Activated naive CD8-positive, alpha-beta T cell (primary cell): Measurements from ENCODE around the gene SPTBN2.

ENCODE experiments used
- H3K27ac Mint-ChIP-seq: one replicate; pipeline ENCODE4 v1.8.0; 2021; ENCODE audit warnings: mixed read lengths
- H3K27me3 Mint-ChIP-seq: one replicate; pipeline ENCODE4 v1.8.0; 2021; ENCODE audit warnings: mixed read lengths
- H3K36me3 Mint-ChIP-seq: one replicate; pipeline ENCODE4 v1.8.0; 2021; ENCODE audit warnings: mixed read lengths
- H3K4me1 Mint-ChIP-seq: one replicate; pipeline ENCODE4 v1.8.0; 2021; ENCODE audit warnings: low read depth, mixed read lengths
- H3K4me3 Mint-ChIP-seq: one replicate; pipeline ENCODE4 v1.8.0; 2021; ENCODE audit warnings: mild to moderate bottlenecking, mixed read lengths
- H3K9me3 Mint-ChIP-seq: one replicate; pipeline ENCODE4 v1.8.0; 2021; ENCODE audit warnings: low read depth, mixed read lengths

Gene SPTBN2

GRCh38 chr11:66728693-66729385, at the start of gene SPTBN2:
Gene SPTBN2 (minus strand): TSS chr11:66729216. CDS start chr11:66721240, 7,976 bp downstream.
- peak within 1 kb of the TSS; percentile 37 for H3K27ac Mint-ChIP-seq
- H3K4me1 Mint-ChIP-seq: peaks cover 19% of the 10 kb centered on the region
- no peaks in the 10 kb centered on the region for H3K36me3 Mint-ChIP-seq
- peaks cover 34% of the 10 kb centered on the region for H3K27me3 Mint-ChIP-seq
- peak within 1 kb of the TSS; percentile 90 for H3K4me3 Mint-ChIP-seq
- H3K9me3 Mint-ChIP-seq: no peaks in the 10 kb centered on the region

GRCh38 chr11:66768818-66769217, 39.8 kb upstream of the SPTBN2 start:
- H3K4me1 Mint-ChIP-seq: no peaks in the 10 kb centered on the region
- H3K36me3 Mint-ChIP-seq: peaks cover 12% of the 10 kb centered on the region
- H3K27ac Mint-ChIP-seq: no peak overlapping the region
- H3K27me3 Mint-ChIP-seq: no peaks in the 10 kb centered on the region
- no peaks in the 10 kb centered on the region for H3K9me3 Mint-ChIP-seq
- H3K4me3 Mint-ChIP-seq: no peak overlapping the region

GRCh38 chr11:66768088-66768521, 39.1 kb upstream of the SPTBN2 start:
- Mint-ChIP-seq H3K9me3 (no peaks in the 10 kb centered on the region), H3K36me3 (peaks cover 11% of the 10 kb centered on the region), H3K4me1 (no peaks in the 10 kb centered on the region), H3K4me3 (no peak overlapping the region), H3K27ac (no peak overlapping the region), H3K27me3 (no peaks in the 10 kb centered on the region)

GRCh38 chr11:66767666-66768065, 38.6 kb upstream of the SPTBN2 start:
- Mint-ChIP-seq H3K27ac (no peak overlapping the region), H3K9me3 (no peaks in the 10 kb centered on the region), H3K4me3 (no peak overlapping the region), H3K27me3 (no peaks in the 10 kb centered on the region), H3K36me3 (peaks cover 11% of the 10 kb centered on the region), H3K4me1 (no peaks in the 10 kb centered on the region)

GRCh38 chr11:66766681-66767080, 37.7 kb upstream of the SPTBN2 start:
- H3K27ac Mint-ChIP-seq: no peak overlapping the region
- H3K27me3 Mint-ChIP-seq: no peaks in the 10 kb centered on the region
- H3K4me1 Mint-ChIP-seq: no peaks in the 10 kb centered on the region
- H3K36me3 Mint-ChIP-seq: peaks cover 11% of the 10 kb centered on the region
- H3K9me3 Mint-ChIP-seq: no peaks in the 10 kb centered on the region
- H3K4me3 Mint-ChIP-seq: no peak overlapping the region

- H3K27me3 Mint-ChIP-seq: no peaks in the 10 kb centered on the region
- H3K4me1 Mint-ChIP-seq: no peaks in the 10 kb centered on the region
- H3K36me3 Mint-ChIP-seq: peaks cover 3% of the 10 kb centered on the region
- H3K4me3 Mint-ChIP-seq: no peak overlapping the region
- no peak overlapping the region for H3K27ac Mint-ChIP-seq
- no peaks in the 10 kb centered on the region for H3K9me3 Mint-ChIP-seq
These were observed 33.1 kb upstream of the SPTBN2 start for GRCh38 chr11:66762088-66762487.

GRCh38 chr11:66752148-66752547, 23.1 kb upstream of the SPTBN2 start:
- H3K27me3 Mint-ChIP-seq: no peaks in the 10 kb centered on the region
- no peaks in the 10 kb centered on the region for H3K9me3 Mint-ChIP-seq
- no peaks in the 10 kb centered on the region for H3K4me1 Mint-ChIP-seq
- no peak overlapping the region for H3K4me3 Mint-ChIP-seq
- no peaks in the 10 kb centered on the region for H3K36me3 Mint-ChIP-seq
- H3K27ac Mint-ChIP-seq: no peak overlapping the region

GRCh38 chr11:66749091-66749490, 20.1 kb upstream of the SPTBN2 start:
- no peak overlapping the region for H3K27ac Mint-ChIP-seq
- no peaks in the 10 kb centered on the region for H3K4me1 Mint-ChIP-seq
- no peaks in the 10 kb centered on the region for H3K36me3 Mint-ChIP-seq
- H3K27me3 Mint-ChIP-seq: no peaks in the 10 kb centered on the region
- H3K4me3 Mint-ChIP-seq: no peak overlapping the region
- no peaks in the 10 kb centered on the region for H3K9me3 Mint-ChIP-seq

GRCh38 chr11:66747480-66747879, 18.5 kb upstream of the SPTBN2 start:
- Mint-ChIP-seq H3K4me3 (no peak overlapping the region), H3K9me3 (no peaks in the 10 kb centered on the region), H3K27ac (no peak overlapping the region), H3K36me3 (no peaks in the 10 kb centered on the region), H3K27me3 (no peaks in the 10 kb centered on the region), H3K4me1 (peaks cover 1% of the 10 kb centered on the region)

GRCh38 chr11:66745356-66746235, 16.6 kb upstream of the SPTBN2 start:
- H3K4me3 Mint-ChIP-seq: peak overlapping the region; percentile 92
- H3K4me1 Mint-ChIP-seq: peaks cover 1% of the 10 kb centered on the region
- peak overlapping the region; percentile 10 for H3K27ac Mint-ChIP-seq

GRCh38 chr11:66744485-66745355, 15.7 kb upstream of the SPTBN2 start:
- Mint-ChIP-seq H3K4me3 (peak overlapping the region; percentile 92), H3K27ac (peak overlapping the region; percentile 84), H3K27me3 (no peaks in the 10 kb centered on the region), H3K4me1 (peaks cover 1% of the 10 kb centered on the region), H3K36me3 (no peaks in the 10 kb centered on the region), H3K9me3 (no peaks in the 10 kb centered on the region)

More at GRCh38 chr11:66745356-66746235, 16.6 kb upstream of the SPTBN2 start:
- Mint-ChIP-seq H3K36me3 (no peaks in the 10 kb centered on the region), H3K27me3 (no peaks in the 10 kb centered on the region), H3K9me3 (no peaks in the 10 kb centered on the region)

- Mint-ChIP-seq H3K36me3 (no peaks in the 10 kb centered on the region), H3K27ac (no peak overlapping the region), H3K4me1 (peaks cover 1% of the 10 kb centered on the region), H3K9me3 (no peaks in the 10 kb centered on the region), H3K4me3 (peak overlapping the region; percentile 92), H3K27me3 (no peaks in the 10 kb centered on the region)
These were observed 14.4 kb upstream of the SPTBN2 start for GRCh38 chr11:66743271-66743968.

- Mint-ChIP-seq H3K27ac (no peak overlapping the region), H3K27me3 (no peaks in the 10 kb centered on the region), H3K36me3 (no peaks in the 10 kb centered on the region), H3K4me3 (no peak overlapping the region), H3K9me3 (no peaks in the 10 kb centered on the region), H3K4me1 (peaks cover 1% of the 10 kb centered on the region)
These were observed 12.1 kb upstream of the SPTBN2 start for GRCh38 chr11:66741153-66741552.

- Mint-ChIP-seq H3K4me3 (no peak overlapping the region), H3K36me3 (no peaks in the 10 kb centered on the region), H3K9me3 (no peaks in the 10 kb centered on the region), H3K27ac (no peak overlapping the region), H3K27me3 (no peaks in the 10 kb centered on the region), H3K4me1 (peaks cover 1% of the 10 kb centered on the region)
These were observed 11.0 kb upstream of the SPTBN2 start for GRCh38 chr11:66739983-66740382.
